Uterus (tissue), 4 donors: ENCODE measurements around the gene VIPR1. TPM values are rescaled to one million over a fixed set of nuclear protein-coding genes. Genes with fewer than 3 reads are reported as not detected.

Experiments used
- DNase-seq, 2 donors: peaks; one replicate each; pipeline ENCODE4 v3.0.0-alpha.2; 2019 to 2020
- H3K27ac ChIP-seq, 2 donors: fragments of 200-600 bp; sonication (generic); 1 replicate in 1 of 2; 2 replicates in 1 of 2; pipeline ENCODE4 v1.5.1; 2016 to 2018
- H3K27me3 ChIP-seq, 2 donors: fragments of 200-600 bp; sonication (generic); one replicate each; pipeline ENCODE4 v1.5.1; 2018 to 2019; ENCODE audit warnings: control low read depth in 1 of 2
- H3K36me3 ChIP-seq, 2 donors: fragments of 200-600 bp; sonication (generic); one replicate each; pipeline ENCODE4 v1.5.1; 2019; ENCODE audit warnings: control low read depth in 1 of 2
- H3K4me1 ChIP-seq, 2 donors: fragments of 200-600 bp; sonication (generic); one replicate each; pipeline ENCODE4 v1.5.1; 2018 to 2019; ENCODE audit warnings: control low read depth in 1 of 2
- H3K4me3 ChIP-seq, 2 donors: fragments of 200-600 bp; sonication (generic); 1 replicate in 1 of 2; 2 replicates in 1 of 2; pipeline ENCODE4 v1.5.1; 2018 to 2019; ENCODE audit warnings: mild to moderate bottlenecking in 1 of 2
- H3K9me3 ChIP-seq, 2 donors: fragments of 200-600 bp; sonication (generic); one replicate each; pipeline ENCODE4 v1.5.1; 2019; ENCODE audit warnings: control low read depth in 1 of 2
- POLR2A ChIP-seq, 2 donors: fragments of 450-650 bp; IDR thresholded peaks; one replicate each; pipeline ENCODE4 v1.6.1; 2016; ENCODE audit warnings: antibody characterized with exemption in 2 of 2, mild to moderate bottlenecking in 1 of 2, moderate library complexity in 1 of 2
- intact Hi-C: fragments of 100-400 bp; cut with DNase I; formaldehyde crosslinking; loops from one replicate; pipeline ENCODE4 v1.15.1; 2023; ENCODE audit warnings: low total_unique reads
- total RNA-seq, 4 donors: library from RNA; depleted of rRNA in 3 of 4; stranded (reverse); fragments of >200 nt in 3 of 4; gene quantifications; one replicate each; pipeline versions ENCODE4 v1.1.0 to v1.2.4, GENCODE V29; 2014 to 2023
- TF ChIP-seq, protein P1 (sequence below), 4 experiments: fragments of 200-600 bp in 2 of 4; fragments of 450-650 bp in 2 of 4; sonication (generic) in 2 of 4; IDR thresholded peaks; one replicate each; pipeline ENCODE4 v1.5.1; 2016 to 2019; ENCODE audit warnings: antibody characterized with exemption in 4 of 4, mild to moderate bottlenecking in 2 of 4, moderate library complexity in 1 of 4
- donor health status: DM: yes; HTN: yes; CAD: no.

The VIPR1 gene
- total RNA-seq, 4 donors from 2014 or later: 0.26 to 1.5 (median 0.99) TPM

DNA sequence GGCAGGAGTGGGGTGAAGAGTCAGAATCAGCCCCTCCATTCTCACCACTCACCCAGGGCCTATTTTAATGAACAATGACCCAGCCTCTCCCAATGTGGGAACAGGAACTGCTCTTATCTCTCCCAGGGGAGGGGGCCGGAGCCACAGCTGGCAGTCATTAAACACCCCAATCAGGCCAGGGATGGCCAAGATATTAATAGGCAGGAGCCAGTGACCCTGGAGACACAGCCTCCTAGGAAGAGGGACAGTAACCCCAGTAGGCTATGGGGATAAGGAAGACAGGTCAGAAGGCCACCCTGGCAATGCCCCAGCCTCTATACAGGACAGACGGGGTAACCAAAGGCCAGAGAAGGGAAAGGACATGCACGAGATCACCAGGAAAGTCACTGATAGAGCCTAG lies 38.6 kb downstream of the VIPR1 start:
- intact Hi-C loops: no loop called here
- no peak overlapping the region for H3K27ac ChIP-seq
- H3K4me1 ChIP-seq: no peaks in the 10 kb centered on the region
- H3K36me3 ChIP-seq: no peaks in the 10 kb centered on the region
- no peak for DNase-seq
- no peak overlapping the region for H3K4me3 ChIP-seq
- no peaks in the 10 kb centered on the region for H3K9me3 ChIP-seq
- no peak for TF ChIP-seq POLR2A (IDR thresholded peaks at IDR 0.05)
- TF ChIP-seq, protein P1, sequence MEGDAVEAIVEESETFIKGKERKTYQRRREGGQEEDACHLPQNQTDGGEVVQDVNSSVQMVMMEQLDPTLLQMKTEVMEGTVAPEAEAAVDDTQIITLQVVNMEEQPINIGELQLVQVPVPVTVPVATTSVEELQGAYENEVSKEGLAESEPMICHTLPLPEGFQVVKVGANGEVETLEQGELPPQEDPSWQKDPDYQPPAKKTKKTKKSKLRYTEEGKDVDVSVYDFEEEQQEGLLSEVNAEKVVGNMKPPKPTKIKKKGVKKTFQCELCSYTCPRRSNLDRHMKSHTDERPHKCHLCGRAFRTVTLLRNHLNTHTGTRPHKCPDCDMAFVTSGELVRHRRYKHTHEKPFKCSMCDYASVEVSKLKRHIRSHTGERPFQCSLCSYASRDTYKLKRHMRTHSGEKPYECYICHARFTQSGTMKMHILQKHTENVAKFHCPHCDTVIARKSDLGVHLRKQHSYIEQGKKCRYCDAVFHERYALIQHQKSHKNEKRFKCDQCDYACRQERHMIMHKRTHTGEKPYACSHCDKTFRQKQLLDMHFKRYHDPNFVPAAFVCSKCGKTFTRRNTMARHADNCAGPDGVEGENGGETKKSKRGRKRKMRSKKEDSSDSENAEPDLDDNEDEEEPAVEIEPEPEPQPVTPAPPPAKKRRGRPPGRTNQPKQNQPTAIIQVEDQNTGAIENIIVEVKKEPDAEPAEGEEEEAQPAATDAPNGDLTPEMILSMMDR (IDR thresholded peaks at IDR 0.05): no peak
- no peaks in the 10 kb centered on the region for H3K27me3 ChIP-seq

DNA sequence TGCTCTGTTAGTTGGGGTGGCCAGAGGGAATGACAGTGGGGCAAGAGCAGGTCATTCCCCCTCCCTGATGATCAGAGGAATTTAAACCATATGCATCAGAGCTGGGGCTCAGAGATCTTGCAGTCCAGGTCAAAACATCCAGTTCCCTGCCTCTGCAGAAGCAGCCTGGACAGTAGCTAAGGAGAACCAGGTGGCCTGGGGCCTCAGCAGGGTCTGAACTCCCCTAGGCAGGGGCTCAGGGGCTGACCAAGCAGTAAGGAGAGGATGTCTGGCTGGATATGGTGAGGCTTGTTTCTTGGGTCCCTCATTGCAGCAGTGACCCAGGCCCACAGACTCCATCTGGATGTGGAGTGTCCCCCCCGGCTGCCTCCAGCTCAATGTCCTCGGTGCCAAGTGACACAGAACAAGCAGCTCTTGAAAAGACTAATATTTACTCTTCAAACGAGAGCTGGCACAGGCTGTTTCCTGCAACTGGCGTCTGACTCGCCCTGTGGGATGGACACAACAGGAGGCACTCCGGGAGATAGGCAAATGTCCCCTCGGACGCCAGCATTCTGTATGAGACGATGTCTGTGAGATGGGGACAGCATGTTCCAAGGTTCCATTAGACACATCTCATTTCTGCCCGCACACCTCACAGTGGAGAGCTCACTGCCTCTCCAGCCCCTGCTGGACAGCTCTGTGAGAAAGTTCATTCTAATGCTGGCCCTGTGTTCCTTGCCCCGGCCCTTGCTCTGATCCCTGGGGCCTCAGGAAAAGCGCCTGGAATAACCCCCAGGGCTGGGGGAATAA lies 42.2 kb downstream of the VIPR1 start:
- TF ChIP-seq POLR2A (IDR thresholded peaks at IDR 0.05): no peak
- TF ChIP-seq, protein P1 (IDR thresholded peaks at IDR 0.05): no peak
- no peaks in the 10 kb centered on the region for H3K27me3 ChIP-seq
- peak in 1 of 2 donors; percentile 23 for DNase-seq
- no peaks in the 10 kb centered on the region for H3K4me1 ChIP-seq
- no peaks in the 10 kb centered on the region for H3K9me3 ChIP-seq
- intact Hi-C loops: no loop called here
- no peak overlapping the region for H3K4me3 ChIP-seq
- no peaks in the 10 kb centered on the region for H3K36me3 ChIP-seq
- H3K27ac ChIP-seq: peak overlapping the region in 1 of 2 donors; percentile 33

- Histone ChIP-seq H3K27me3 (no peaks in the 10 kb centered on the region), H3K4me3 (no peak overlapping the region), H3K9me3 (no peaks in the 10 kb centered on the region), H3K4me1 (no peaks in the 10 kb centered on the region), H3K27ac (peak overlapping the region in 1 of 2 donors; percentile 33), H3K36me3 (no peaks in the 10 kb centered on the region)
- intact Hi-C loops: no loop called here
- TF ChIP-seq POLR2A (IDR thresholded peaks at IDR 0.05): no peak
- TF ChIP-seq, protein P1 (IDR thresholded peaks at IDR 0.05): no peak
- DNase-seq: no peak
Measured at GRCh38 chr3:42545284-42545900, 42.9 kb downstream of the VIPR1 start.

- Histone ChIP-seq H3K4me1 (no peaks in the 10 kb centered on the region), H3K27me3 (no peaks in the 10 kb centered on the region), H3K9me3 (no peaks in the 10 kb centered on the region), H3K27ac (no peak overlapping the region), H3K36me3 (no peaks in the 10 kb centered on the region), H3K4me3 (no peak overlapping the region)
- TF ChIP-seq, protein P1 (IDR thresholded peaks at IDR 0.05): no peak
- no peak for TF ChIP-seq POLR2A (IDR thresholded peaks at IDR 0.05)
- intact Hi-C loops: no loop called here
- DNase-seq: no peak
Measured at GRCh38 chr3:42546691-42547213, 44.3 kb downstream of the VIPR1 start.

DNA sequence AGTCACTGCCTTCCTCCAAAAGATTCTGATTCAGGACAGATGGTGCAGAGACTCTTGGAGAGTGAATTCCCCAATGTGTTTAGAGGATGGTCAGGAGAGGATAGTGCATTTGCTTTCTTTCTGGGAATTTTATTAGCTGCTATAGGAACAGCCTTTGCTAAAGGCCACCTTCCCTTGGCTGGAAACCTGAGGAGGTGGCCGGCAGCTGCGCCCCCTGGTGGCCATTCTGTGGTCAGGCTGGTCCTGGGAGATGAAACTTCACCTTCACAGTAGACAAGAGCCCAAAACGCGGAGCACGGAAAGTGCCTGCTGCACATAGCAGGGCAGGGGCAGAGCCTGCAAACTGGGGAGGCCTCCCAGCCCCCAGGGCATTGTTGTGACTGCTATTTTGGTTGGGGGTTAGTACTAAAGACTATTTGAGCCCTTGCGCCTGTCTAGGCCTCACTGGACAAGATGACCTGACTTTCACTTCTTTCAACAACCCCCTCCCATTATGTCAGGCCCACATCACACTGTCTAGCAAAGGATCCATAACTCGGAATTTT lies 45.0 kb downstream of the VIPR1 start:
- intact Hi-C loops: no loop called here
- H3K27ac ChIP-seq: no peak overlapping the region
- H3K9me3 ChIP-seq: no peaks in the 10 kb centered on the region
- DNase-seq: peak; percentile 44 to 49
- H3K36me3 ChIP-seq: no peaks in the 10 kb centered on the region
- H3K4me3 ChIP-seq: no peak overlapping the region
- TF ChIP-seq, protein P1 (IDR thresholded peaks at IDR 0.05): peak; percentile 63 to 88 (median 78)
- no peak for TF ChIP-seq POLR2A (IDR thresholded peaks at IDR 0.05)
- no peaks in the 10 kb centered on the region for H3K4me1 ChIP-seq
- H3K27me3 ChIP-seq: no peaks in the 10 kb centered on the region
